ENCODE data around the gene LMO7. TPM values are rescaled to one million over a fixed set of nuclear protein-coding genes. Genes with fewer than 3 reads are reported as not detected.

Gene LMO7
- total RNA-seq, 1 experiment from 2014 or later: 20.4 TPM

DNA sequence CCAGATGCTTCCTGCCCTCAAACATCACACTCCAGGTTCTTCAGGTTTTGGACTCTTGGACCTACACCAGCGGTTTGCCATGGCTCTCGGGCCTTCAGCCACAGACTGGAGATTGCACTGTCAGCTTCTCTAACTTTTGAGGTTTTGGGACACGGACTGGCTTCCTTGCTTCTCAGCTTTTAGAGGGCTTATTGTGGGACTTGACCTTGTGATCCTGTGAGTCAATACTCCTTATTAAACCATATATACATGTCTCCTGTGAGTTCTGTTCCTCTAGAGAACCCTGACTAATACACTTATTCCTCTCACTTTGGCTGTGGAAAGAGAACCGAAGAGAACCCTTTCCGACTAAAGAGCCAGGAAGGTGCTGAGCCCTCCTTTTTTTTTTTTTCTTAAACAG is 53.6 kb downstream of the LMO7 start:
- Histone ChIP-seq H3K4me2 (ENCODE audit: insufficient read depth, insufficient read length, low read length) (no peak overlapping the region), H3K9me3 (ENCODE audit: control insufficient read depth, low read depth, low read length) (no peaks in the 10 kb centered on the region), H2BK15ac (ENCODE audit: low read depth, low read length) (no peak overlapping the region), H3K23ac (ENCODE audit: insufficient read length, low read depth, low read length) (no peak overlapping the region), H3K4ac (ENCODE audit: low read depth, low read length) (no peak overlapping the region), H2AK5ac (ENCODE audit: insufficient read length, low read length) (no peak overlapping the region), H2BK12ac (ENCODE audit: insufficient read length, low read depth, low read length) (no peak overlapping the region), H2BK120ac (ENCODE audit: low read depth, low read length, poor library complexity, severe bottlenecking) (no peak overlapping the region), H3K9ac (ENCODE audit: extremely low read depth, insufficient read length, low read length) (no peak overlapping the region), H2AFZ (ENCODE audit: low read length) (no peak overlapping the region), H2BK5ac (ENCODE audit: insufficient read length, low read length) (no peak overlapping the region), H4K91ac (ENCODE audit: insufficient read length, low read depth, low read length) (no peak overlapping the region), H4K20me1 (ENCODE audit: control insufficient read depth, insufficient read depth, insufficient read length) (no peaks in the 10 kb centered on the region), H3K18ac (ENCODE audit: insufficient read length, low read depth, low read length) (no peak overlapping the region), H3K56ac (ENCODE audit: insufficient read length, low read depth, low read length) (no peak overlapping the region), H3K79me1 (ENCODE audit: insufficient read depth, low read depth, low read length, poor library complexity, severe bottlenecking) (no peaks in the 10 kb centered on the region), H4K5ac (ENCODE audit: insufficient read length, low read depth, low read length) (no peak overlapping the region), H3K27ac (ENCODE audit: insufficient read length, low read depth, low read length) (no peak overlapping the region), H3K79me2 (ENCODE audit: insufficient read depth, low read length) (no peaks in the 10 kb centered on the region), H3K27me3 (ENCODE audit: insufficient read depth, low read length) (no peaks in the 10 kb centered on the region), H3T11ph (ENCODE audit: low read length) (no peak overlapping the region), H4K8ac (replicated peaks; ENCODE audit: insufficient read length, low read depth, low read length) (no peak overlapping the region), H2BK20ac (ENCODE audit: low read depth, low read length, poor library complexity, severe bottlenecking) (no peak overlapping the region), H3K23me2 (ENCODE audit: insufficient read length, low read depth, low read length, poor library complexity, severe bottlenecking) (no peaks in the 10 kb centered on the region), H3K4me1 (ENCODE audit: insufficient read depth, low read length) (peaks cover 5% of the 10 kb centered on the region; the same call in 1 of the 2 replicates), H3K14ac (ENCODE audit: insufficient read depth, low read length) (no peak overlapping the region)
- TF ChIP-seq, protein P1, sequence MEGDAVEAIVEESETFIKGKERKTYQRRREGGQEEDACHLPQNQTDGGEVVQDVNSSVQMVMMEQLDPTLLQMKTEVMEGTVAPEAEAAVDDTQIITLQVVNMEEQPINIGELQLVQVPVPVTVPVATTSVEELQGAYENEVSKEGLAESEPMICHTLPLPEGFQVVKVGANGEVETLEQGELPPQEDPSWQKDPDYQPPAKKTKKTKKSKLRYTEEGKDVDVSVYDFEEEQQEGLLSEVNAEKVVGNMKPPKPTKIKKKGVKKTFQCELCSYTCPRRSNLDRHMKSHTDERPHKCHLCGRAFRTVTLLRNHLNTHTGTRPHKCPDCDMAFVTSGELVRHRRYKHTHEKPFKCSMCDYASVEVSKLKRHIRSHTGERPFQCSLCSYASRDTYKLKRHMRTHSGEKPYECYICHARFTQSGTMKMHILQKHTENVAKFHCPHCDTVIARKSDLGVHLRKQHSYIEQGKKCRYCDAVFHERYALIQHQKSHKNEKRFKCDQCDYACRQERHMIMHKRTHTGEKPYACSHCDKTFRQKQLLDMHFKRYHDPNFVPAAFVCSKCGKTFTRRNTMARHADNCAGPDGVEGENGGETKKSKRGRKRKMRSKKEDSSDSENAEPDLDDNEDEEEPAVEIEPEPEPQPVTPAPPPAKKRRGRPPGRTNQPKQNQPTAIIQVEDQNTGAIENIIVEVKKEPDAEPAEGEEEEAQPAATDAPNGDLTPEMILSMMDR (conservative IDR thresholded peaks at IDR 0.05): no peak
- Mint-ChIP-seq H3K4me1 (peaks cover 18 to 29% of the 10 kb centered on the region in 2 experiments), H3K27me3 (ENCODE audit: low read depth) (no peaks in the 10 kb centered on the region), H3K27ac (no peak overlapping the region), H3K9me3 (no peaks in the 10 kb centered on the region), H3K36me3 (ENCODE audit: insufficient read depth in 1 of 3, low read depth in 3 of 3) (peaks cover 0 to 6% (median 0%) of the 10 kb centered on the region in 3 experiments; a peak in 2 of 7 replicates), H3K4me3 (no peak overlapping the region)
- no peak for DNase-seq
- no CpG with 5 or more reads among the region's 5 CpGs for WGBS (ENCODE audit: extremely low coverage, insufficient read length, low lambda C conversion rate)
